ENCODE results near the gene PRKCB.
A peak's percentile ranks its signal among the peaks of the same experiment; 100 is the strongest.

- no peak for TF ChIP-seq ESRRA (IDR thresholded peaks at IDR 0.05; ENCODE audit: borderline replicate concordance, low read length)
- TF ChIP-seq, protein P1, sequence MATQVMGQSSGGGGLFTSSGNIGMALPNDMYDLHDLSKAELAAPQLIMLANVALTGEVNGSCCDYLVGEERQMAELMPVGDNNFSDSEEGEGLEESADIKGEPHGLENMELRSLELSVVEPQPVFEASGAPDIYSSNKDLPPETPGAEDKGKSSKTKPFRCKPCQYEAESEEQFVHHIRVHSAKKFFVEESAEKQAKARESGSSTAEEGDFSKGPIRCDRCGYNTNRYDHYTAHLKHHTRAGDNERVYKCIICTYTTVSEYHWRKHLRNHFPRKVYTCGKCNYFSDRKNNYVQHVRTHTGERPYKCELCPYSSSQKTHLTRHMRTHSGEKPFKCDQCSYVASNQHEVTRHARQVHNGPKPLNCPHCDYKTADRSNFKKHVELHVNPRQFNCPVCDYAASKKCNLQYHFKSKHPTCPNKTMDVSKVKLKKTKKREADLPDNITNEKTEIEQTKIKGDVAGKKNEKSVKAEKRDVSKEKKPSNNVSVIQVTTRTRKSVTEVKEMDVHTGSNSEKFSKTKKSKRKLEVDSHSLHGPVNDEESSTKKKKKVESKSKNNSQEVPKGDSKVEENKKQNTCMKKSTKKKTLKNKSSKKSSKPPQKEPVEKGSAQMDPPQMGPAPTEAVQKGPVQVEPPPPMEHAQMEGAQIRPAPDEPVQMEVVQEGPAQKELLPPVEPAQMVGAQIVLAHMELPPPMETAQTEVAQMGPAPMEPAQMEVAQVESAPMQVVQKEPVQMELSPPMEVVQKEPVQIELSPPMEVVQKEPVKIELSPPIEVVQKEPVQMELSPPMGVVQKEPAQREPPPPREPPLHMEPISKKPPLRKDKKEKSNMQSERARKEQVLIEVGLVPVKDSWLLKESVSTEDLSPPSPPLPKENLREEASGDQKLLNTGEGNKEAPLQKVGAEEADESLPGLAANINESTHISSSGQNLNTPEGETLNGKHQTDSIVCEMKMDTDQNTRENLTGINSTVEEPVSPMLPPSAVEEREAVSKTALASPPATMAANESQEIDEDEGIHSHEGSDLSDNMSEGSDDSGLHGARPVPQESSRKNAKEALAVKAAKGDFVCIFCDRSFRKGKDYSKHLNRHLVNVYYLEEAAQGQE (IDR thresholded peaks at IDR 0.05) = no peak
- no peak for TF ChIP-seq POLR2A (IDR thresholded peaks at IDR 0.05; ENCODE audit: low read length)
- TF ChIP-seq, protein P2, sequence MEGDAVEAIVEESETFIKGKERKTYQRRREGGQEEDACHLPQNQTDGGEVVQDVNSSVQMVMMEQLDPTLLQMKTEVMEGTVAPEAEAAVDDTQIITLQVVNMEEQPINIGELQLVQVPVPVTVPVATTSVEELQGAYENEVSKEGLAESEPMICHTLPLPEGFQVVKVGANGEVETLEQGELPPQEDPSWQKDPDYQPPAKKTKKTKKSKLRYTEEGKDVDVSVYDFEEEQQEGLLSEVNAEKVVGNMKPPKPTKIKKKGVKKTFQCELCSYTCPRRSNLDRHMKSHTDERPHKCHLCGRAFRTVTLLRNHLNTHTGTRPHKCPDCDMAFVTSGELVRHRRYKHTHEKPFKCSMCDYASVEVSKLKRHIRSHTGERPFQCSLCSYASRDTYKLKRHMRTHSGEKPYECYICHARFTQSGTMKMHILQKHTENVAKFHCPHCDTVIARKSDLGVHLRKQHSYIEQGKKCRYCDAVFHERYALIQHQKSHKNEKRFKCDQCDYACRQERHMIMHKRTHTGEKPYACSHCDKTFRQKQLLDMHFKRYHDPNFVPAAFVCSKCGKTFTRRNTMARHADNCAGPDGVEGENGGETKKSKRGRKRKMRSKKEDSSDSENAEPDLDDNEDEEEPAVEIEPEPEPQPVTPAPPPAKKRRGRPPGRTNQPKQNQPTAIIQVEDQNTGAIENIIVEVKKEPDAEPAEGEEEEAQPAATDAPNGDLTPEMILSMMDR (IDR thresholded peaks at IDR 0.05) = peak; percentile 52
- no peak for TF ChIP-seq MAZ (IDR thresholded peaks at IDR 0.05; ENCODE audit: borderline replicate concordance, low read depth, low read length)
- TF ChIP-seq EP300 (IDR thresholded peaks at IDR 0.05) = no peak
- TF ChIP-seq ZC3H11A (IDR thresholded peaks at IDR 0.05) = no peak
- no peak for TF ChIP-seq CEBPB (IDR thresholded peaks at IDR 0.05)
- no peak for TF ChIP-seq PHF8 (IDR thresholded peaks at IDR 0.05; ENCODE audit: borderline replicate concordance, low read depth)
- no peak for TF ChIP-seq RFX5 (IDR thresholded peaks at IDR 0.05)
- no peak for TF ChIP-seq HDAC2 (IDR thresholded peaks at IDR 0.05)
- no peak for TF ChIP-seq NFE2L2 (conservative IDR thresholded peaks at IDR 0.05; ENCODE audit: low read length)
Measured at GRCh38 chr16:23803591-23804123, 32.1 kb upstream of the PRKCB start.

All from A549 (cell line).